CD4-positive, alpha-beta memory T cell (primary cell): ENCODE measurements around the gene GZMH. TPM values are rescaled to one million over a fixed set of nuclear protein-coding genes. Genes with fewer than 3 reads are reported as not detected.
"Not testable (repeated sequence)": the region's sequence is repeated elsewhere in the genome, so short reads cannot be mapped to it uniquely, and the experiment has no call there.

ENCODE experiments used
- CTCF ChIA-PET: fragments of 350-600 bp; sonication (Branson Sonifier 250); formaldehyde crosslinking; loops from one replicate; lab custom pipeline; 2021; ENCODE audit warnings: inconsistent platforms; ENCODE audit not compliant: partially characterized antibody; lab: Charles Lee
- POLR2A ChIA-PET: fragments of 350-600 bp; sonication (Branson Sonifier 250); formaldehyde crosslinking; loops from one replicate; lab custom pipeline; 2021; ENCODE audit not compliant: partially characterized antibody; lab: Charles Lee
- DNase-seq, 5 donors: peaks; one replicate each; pipeline versions ENCODE4 v3.0.0 to v3.0.0-alpha.2; 2020 to 2022; ENCODE audit warnings: mixed read lengths in 1 of 5
- H3K27ac ChIP-seq: one replicate; pipeline ENCODE4 v1.7.0; 2013; ENCODE audit warnings: low read depth, low read length
- H3K27me3 ChIP-seq: 2 replicates; pipeline ENCODE4 v1.7.0; 2013; ENCODE audit warnings: mild to moderate bottlenecking, low read length, moderate library complexity; ENCODE audit not compliant: insufficient read depth
- H3K36me3 ChIP-seq: 2 replicates; pipeline ENCODE4 v1.7.0; 2013; ENCODE audit warnings: mild to moderate bottlenecking, low read length, moderate library complexity; ENCODE audit not compliant: insufficient read depth
- H3K4me1 ChIP-seq: 2 replicates; pipeline ENCODE4 v1.7.0; 2013; ENCODE audit warnings: mild to moderate bottlenecking, low read length, moderate library complexity; ENCODE audit not compliant: insufficient read depth
- H3K4me3 ChIP-seq, 2 donors: one replicate each; pipeline ENCODE4 v1.7.0; 2013; ENCODE audit warnings: low read length in 2 of 2, mild to moderate bottlenecking in 1 of 2
- H3K9me3 ChIP-seq, 2 donors: one replicate each; pipeline ENCODE4 v1.7.0; 2013; ENCODE audit warnings: low read length in 2 of 2, control low read depth in 1 of 2; ENCODE audit not compliant: control insufficient read depth in 1 of 2
- H3K27ac Mint-ChIP-seq, 7 donors: one replicate each; pipeline ENCODE4 v1.8.0; 2020 to 2021; ENCODE audit warnings: mixed read lengths in 7 of 7, mild to moderate bottlenecking in 6 of 7, inconsistent platforms in 3 of 7, moderate library complexity in 3 of 7
- H3K27me3 Mint-ChIP-seq, 2 donors: one replicate each; pipeline ENCODE4 v1.8.0; 2020 to 2021; ENCODE audit warnings: mixed read lengths in 2 of 2
- H3K36me3 Mint-ChIP-seq, 2 donors: one replicate each; pipeline ENCODE4 v1.8.0; 2020 to 2021; ENCODE audit warnings: mixed read lengths in 2 of 2, inconsistent platforms in 1 of 2, mild to moderate bottlenecking in 1 of 2
- H3K4me1 Mint-ChIP-seq, 4 donors: one replicate each; pipeline ENCODE4 v1.8.0; 2020 to 2021; ENCODE audit warnings: mixed read lengths in 4 of 4, mild to moderate bottlenecking in 1 of 4
- H3K4me3 Mint-ChIP-seq, 8 donors: one replicate each; pipeline ENCODE4 v1.8.0; 2020 to 2021; ENCODE audit warnings: mixed read lengths in 8 of 8, mild to moderate bottlenecking in 7 of 8, moderate library complexity in 6 of 8, inconsistent platforms in 3 of 8
- H3K9me3 Mint-ChIP-seq, 8 donors: one replicate each; pipeline ENCODE4 v1.8.0; 2020 to 2021; ENCODE audit warnings: mixed read lengths in 8 of 8, mild to moderate bottlenecking in 5 of 8, inconsistent platforms in 3 of 8, moderate library complexity in 1 of 8
- intact Hi-C: fragments of 100-400 bp; cut with micrococcal nuclease; formaldehyde crosslinking; loops from one replicate; pipeline ENCODE4 v1.15.1; 2023
- polyA plus RNA-seq, 2 donors: library from polyadenylated mRNA; unstranded; fragments of 300-500 nt; fragmentation: Illumina TruSeq; gene quantifications; one replicate each; pipeline ENCODE4 v1.2.3, GENCODE V29; 2021
- total RNA-seq, 2 experiments: library from RNA; stranded (reverse); gene quantifications; one replicate each; pipeline ENCODE4 v1.2.3, GENCODE V29; 2021

Gene GZMH
- total and polyA plus RNA-seq, 4 experiments from 2014 or later = 0.63 to 8.1 TPM; not detected in 2

DNA sequence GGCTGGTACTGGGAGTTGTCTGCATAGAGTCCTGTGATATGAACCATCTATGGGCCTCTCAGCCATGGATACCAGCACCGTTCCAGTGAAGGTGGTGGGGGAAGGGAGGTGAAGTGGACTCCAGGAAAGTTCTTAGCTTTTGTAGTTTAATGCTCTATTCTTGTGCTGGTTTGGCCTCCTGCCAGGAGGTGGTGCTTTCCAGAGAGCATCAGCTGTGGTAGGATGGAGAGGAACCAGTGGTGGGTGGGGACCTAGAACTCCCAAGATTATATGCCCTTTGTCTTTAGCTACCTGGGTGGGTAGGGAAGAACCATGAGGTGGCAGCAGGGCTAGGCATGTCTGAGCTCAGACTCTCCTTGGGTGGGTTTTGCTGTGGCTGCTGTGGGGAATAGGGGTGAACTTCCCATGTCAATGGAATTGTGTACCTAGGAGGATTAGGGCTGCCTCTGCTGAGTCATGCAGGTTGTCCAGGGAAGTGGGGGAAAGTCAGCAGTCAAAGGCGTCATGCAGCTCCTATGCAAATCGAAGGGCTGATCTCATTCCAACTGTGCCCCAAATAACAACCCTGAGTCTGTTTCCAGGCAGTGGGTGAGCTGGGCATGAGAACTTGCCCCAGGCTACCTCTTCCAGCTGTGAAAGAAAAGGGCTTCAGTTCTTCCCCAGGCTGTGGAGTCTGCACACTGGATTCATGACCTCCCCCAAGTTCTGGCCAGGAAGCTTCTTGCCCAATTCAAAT, 14.2 kb downstream of the GZMH start:
- peaks cover 8 to 9% of the 10 kb centered on the region in 2 donors for H3K36me3 Mint-ChIP-seq

GRCh38 chr14:24591004-24591403, 18.5 kb downstream of the GZMH start:
- Mint-ChIP-seq H3K27me3 (peaks cover 10 to 19% of the 10 kb centered on the region in 2 donors), H3K9me3 (peaks cover 8 to 54% (median 23%) of the 10 kb centered on the region in 8 donors)
- H3K9me3 ChIP-seq, DNase-seq, H3K27me3 ChIP-seq, H3K36me3 ChIP-seq, H3K27ac ChIP-seq, H3K4me1 Mint-ChIP-seq, POLR2A ChIA-PET, H3K27ac Mint-ChIP-seq, H3K4me3 ChIP-seq, CTCF ChIA-PET, H3K4me1 ChIP-seq, H3K4me3 Mint-ChIP-seq, intact Hi-C loops, H3K36me3 Mint-ChIP-seq: not testable (repeated sequence)

More for the DNA sequence above, 14.2 kb downstream of the GZMH start:
- Histone ChIP-seq H3K27ac (no peak overlapping the region), H3K36me3 (no peaks in the 10 kb centered on the region), H3K4me1 (no peaks in the 10 kb centered on the region), H3K4me3 (no peak overlapping the region), H3K9me3 (no peaks in the 10 kb centered on the region), H3K27me3 (peaks cover 2% of the 10 kb centered on the region)
- no peak overlapping the region for H3K4me3 Mint-ChIP-seq
- peaks cover 5 to 75% (median 43%) of the 10 kb centered on the region in 8 donors for H3K9me3 Mint-ChIP-seq
- CTCF ChIA-PET = interaction anchor here (1.2 to 2.0 kb wide), 3 partner anchors 9 to 14 kb away, joined by 3 to 7 read pairs (median 4); partner anchors contain the start of gene GZMH
- H3K27ac Mint-ChIP-seq = peak overlapping the region in 1 of 7 donors; percentile 42
- intact Hi-C loops = no loop called here
- DNase-seq = no peak
- POLR2A ChIA-PET = no interaction called here
- no peaks in the 10 kb centered on the region for H3K4me1 Mint-ChIP-seq
- H3K27me3 Mint-ChIP-seq = peaks cover 9 to 20% of the 10 kb centered on the region in 2 donors

GRCh38 chr14:24584402-24584801, 25.1 kb downstream of the GZMH start:
- H3K4me1 ChIP-seq, H3K27ac ChIP-seq, DNase-seq, H3K27me3 Mint-ChIP-seq, H3K36me3 ChIP-seq, H3K27me3 ChIP-seq, intact Hi-C loops, H3K36me3 Mint-ChIP-seq, POLR2A ChIA-PET, CTCF ChIA-PET, H3K4me3 Mint-ChIP-seq, H3K9me3 ChIP-seq, H3K27ac Mint-ChIP-seq, H3K4me1 Mint-ChIP-seq, H3K4me3 ChIP-seq: not testable (repeated sequence)
- H3K9me3 Mint-ChIP-seq = peaks cover 4 to 20% (median 11%) of the 10 kb centered on the region in 8 donors

- H3K4me3 Mint-ChIP-seq = no peak overlapping the region
- peaks cover 0 to 2% (median 0%) of the 10 kb centered on the region in 8 donors for H3K9me3 Mint-ChIP-seq
- no peaks in the 10 kb centered on the region for H3K4me1 Mint-ChIP-seq
- peaks cover 4 to 10% of the 10 kb centered on the region in 2 donors for H3K27me3 Mint-ChIP-seq
- Histone ChIP-seq H3K27ac (no peak overlapping the region), H3K4me3 (no peak overlapping the region), H3K27me3 (no peaks in the 10 kb centered on the region), H3K9me3 (no peaks in the 10 kb centered on the region), H3K36me3 (no peaks in the 10 kb centered on the region), H3K4me1 (no peaks in the 10 kb centered on the region)
- intact Hi-C loops = no loop called here
- H3K36me3 Mint-ChIP-seq = no peaks in the 10 kb centered on the region
- H3K27ac Mint-ChIP-seq = no peak overlapping the region
- POLR2A ChIA-PET = no interaction called here
- DNase-seq = no peak
- CTCF ChIA-PET = no interaction called here
These were observed 30.9 kb downstream of the GZMH start for GRCh38 chr14:24578558-24578957.

DNA sequence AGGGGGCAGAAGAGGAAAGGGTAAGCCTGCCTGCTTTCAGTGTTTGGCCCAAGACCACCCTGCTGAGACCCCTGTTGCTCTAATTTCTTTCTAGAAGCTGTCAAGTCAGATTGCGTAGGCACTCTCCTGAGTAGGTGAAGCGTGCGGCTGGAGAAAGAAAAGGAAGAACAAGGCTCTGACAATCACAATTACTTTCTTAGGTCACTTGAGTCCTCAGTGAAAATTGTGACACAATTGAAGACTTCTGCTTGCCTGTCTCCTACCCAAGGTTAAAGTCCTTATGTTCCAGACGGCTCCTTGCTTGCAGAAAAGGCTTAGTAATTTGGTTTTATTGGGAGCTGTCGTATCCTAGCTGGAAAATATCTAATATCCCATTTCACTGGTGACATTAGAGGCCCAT, 32.7 kb downstream of the GZMH start:
- CTCF ChIA-PET = no interaction called here
- POLR2A ChIA-PET = no interaction called here
- H3K4me1 ChIP-seq = no peaks in the 10 kb centered on the region
- no peak overlapping the region for H3K4me3 ChIP-seq
- no peak for DNase-seq
- no peaks in the 10 kb centered on the region for H3K9me3 ChIP-seq
- no peaks in the 10 kb centered on the region for H3K36me3 ChIP-seq
- Mint-ChIP-seq H3K36me3 (no peaks in the 10 kb centered on the region), H3K4me3 (peak overlapping the region in 1 of 8 donors; percentile 31), H3K9me3 (peaks cover 0 to 2% (median 0%) of the 10 kb centered on the region in 8 donors), H3K4me1 (no peaks in the 10 kb centered on the region), H3K27ac (no peak overlapping the region), H3K27me3 (peaks cover 4 to 10% of the 10 kb centered on the region in 2 donors)
- intact Hi-C loops = no loop called here
- H3K27ac ChIP-seq = no peak overlapping the region
- H3K27me3 ChIP-seq = no peaks in the 10 kb centered on the region

DNA sequence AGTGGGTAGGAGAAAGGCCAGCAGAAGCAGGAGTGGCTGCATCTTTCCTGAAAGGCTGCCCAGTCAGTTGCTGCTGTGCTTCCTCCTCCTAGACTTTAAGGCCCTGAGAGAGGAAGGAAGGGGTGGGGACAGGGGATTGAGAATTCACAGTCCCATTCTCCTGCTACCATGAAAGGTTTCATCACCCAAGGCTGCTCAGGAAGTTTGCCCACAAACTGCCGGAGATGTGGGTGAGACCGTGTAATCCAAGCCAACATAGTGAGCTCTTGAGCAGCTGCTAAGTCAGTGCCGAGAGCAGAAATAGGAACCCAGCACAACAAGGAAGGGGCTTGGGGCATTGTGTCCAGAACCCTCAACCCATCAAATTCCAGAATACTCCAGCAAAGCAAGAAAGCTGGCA, 33.3 kb downstream of the GZMH start, which contains the start of gene CTSG:
Gene CTSG (minus strand): TSS at position 69 of the 400 bp plus-strand sequence. CDS start 27 bp downstream, at position 42.
- H3K4me3 ChIP-seq = no peak within 1 kb of the TSS
- intact Hi-C loops = no loop called here
- Mint-ChIP-seq H3K36me3 (no peaks in the 10 kb centered on the region), H3K27ac (peak within 1 kb of the TSS in 1 of 7 donors; percentile 22), H3K4me1 (no peaks in the 10 kb centered on the region), H3K4me3 (peak within 1 kb of the TSS in 1 of 8 donors; percentile 31), H3K9me3 (peaks cover 0 to 2% (median 0%) of the 10 kb centered on the region in 8 donors), H3K27me3 (peaks cover 6 to 13% of the 10 kb centered on the region in 2 donors)
- no peaks in the 10 kb centered on the region for H3K4me1 ChIP-seq
- no peaks in the 10 kb centered on the region for H3K36me3 ChIP-seq
- no peaks in the 10 kb centered on the region for H3K9me3 ChIP-seq
- DNase-seq = no peak
- POLR2A ChIA-PET = no interaction called here
- CTCF ChIA-PET = no interaction called here
- no peaks in the 10 kb centered on the region for H3K27me3 ChIP-seq
- H3K27ac ChIP-seq = no peak within 1 kb of the TSS

GRCh38 chr14:24574206-24574774, 35.2 kb downstream of the GZMH start:
- POLR2A ChIA-PET = no interaction called here
- no peaks in the 10 kb centered on the region for H3K36me3 Mint-ChIP-seq
- no peak overlapping the region for H3K27ac Mint-ChIP-seq
- DNase-seq = no peak
- H3K4me3 Mint-ChIP-seq = no peak overlapping the region
- H3K27me3 Mint-ChIP-seq = peaks cover 7 to 14% of the 10 kb centered on the region in 2 donors
- Histone ChIP-seq H3K9me3 (no peaks in the 10 kb centered on the region), H3K27ac (no peak overlapping the region), H3K27me3 (no peaks in the 10 kb centered on the region), H3K36me3 (no peaks in the 10 kb centered on the region), H3K4me3 (no peak overlapping the region), H3K4me1 (no peaks in the 10 kb centered on the region)
- no peaks in the 10 kb centered on the region for H3K4me1 Mint-ChIP-seq
- intact Hi-C loops = no loop called here
- H3K9me3 Mint-ChIP-seq = peaks cover 0 to 10% (median under 1%) of the 10 kb centered on the region in 8 donors
- CTCF ChIA-PET = no interaction called here
